DND-41 (cell line): ENCODE measurements around the gene MRO.
"Not testable (repeated sequence)": the region's sequence is repeated elsewhere in the genome, so short reads cannot be mapped to it uniquely, and the experiment has no call there.

Experiments used
- CTCF ChIP-seq: IDR thresholded peaks from 2 replicates; pipeline ENCODE4 v1.5.1; 2012; ENCODE audit warnings: borderline replicate concordance, low read length, moderate library complexity, mild to moderate bottlenecking; ENCODE audit not compliant: poor library complexity, severe bottlenecking; ENCODE audit errors: extremely low read depth
- EZH2 ChIP-seq: IDR thresholded peaks from 3 replicates; pipeline ENCODE4 v1.6.1; 2012; ENCODE audit warnings: borderline replicate concordance, low read depth, mild to moderate bottlenecking, moderate library complexity, low read length, inconsistent platforms; ENCODE audit not compliant: severe bottlenecking

GRCh38 chr18:50833496-50833895 lies 13.7 kb upstream of the MRO start:
- not testable (repeated sequence) for TF ChIP-seq CTCF, EZH2
